MM.1S (cell line): ENCODE results near the gene CAB39L.

Experiments
- DNase-seq: peaks from one replicate; pipeline ENCODE4 v3.0.0-alpha.2; 2015
- H2AFZ ChIP-seq: fragments of 300-600 bp; sonication (generic); 2 replicates; pipeline ENCODE4 v1.6.0; 2016; ENCODE audit warnings: antibody characterized with exemption, low read length
- H3F3A ChIP-seq: fragments of 300-600 bp; sonication (generic); 2 replicates; pipeline ENCODE4 v1.6.1; 2016; ENCODE audit warnings: mild to moderate bottlenecking, antibody characterized with exemption, low read length, moderate library complexity, mixed read lengths; ENCODE audit not compliant: insufficient read depth
- H3K27ac ChIP-seq: fragments of 300-600 bp; sonication (generic); 2 replicates; pipeline ENCODE4 v1.5.1; 2016; ENCODE audit warnings: mild to moderate bottlenecking, low read length
- H3K27me3 ChIP-seq: fragments of 300-600 bp; sonication (generic); replicated peaks from 2 replicates; pipeline ENCODE4 v1.6.0; 2016; ENCODE audit warnings: low read length; ENCODE audit not compliant: insufficient read depth
- H3K36me3 ChIP-seq: fragments of 300-600 bp; sonication (generic); replicated peaks from 2 replicates; pipeline ENCODE4 v1.6.1; 2016; ENCODE audit warnings: mild to moderate bottlenecking, low read length, mixed read lengths; ENCODE audit not compliant: insufficient read depth
- H3K4me1 ChIP-seq: fragments of 300-600 bp; sonication (generic); 2 replicates; pipeline ENCODE4 v1.6.1; 2016; ENCODE audit warnings: low read length, mixed read lengths
- H3K4me2 ChIP-seq: fragments of 300-600 bp; sonication (generic); 2 replicates; pipeline ENCODE4 v1.6.0; 2016; ENCODE audit warnings: low read depth, low read length
- H3K4me3 ChIP-seq: fragments of 300-600 bp; sonication (generic); 2 replicates; pipeline ENCODE4 v1.5.1; 2016; ENCODE audit warnings: low read length, mixed read lengths
- H3K79me2 ChIP-seq: fragments of 300-600 bp; sonication (generic); 2 replicates; pipeline ENCODE4 v1.6.1; 2016; ENCODE audit warnings: mixed run types, low read length, mixed read lengths
- H3K9ac ChIP-seq: fragments of 300-600 bp; sonication (generic); 2 replicates; pipeline ENCODE4 v1.6.1; 2016; ENCODE audit warnings: low read length, mixed read lengths
- H3K9me2 ChIP-seq: fragments of 300-600 bp; sonication (generic); replicated peaks from 2 replicates; pipeline ENCODE4 v1.6.1; 2016; ENCODE audit warnings: mild to moderate bottlenecking, low read length, mixed read lengths; ENCODE audit not compliant: insufficient read depth
- H3K9me3 ChIP-seq: fragments of 300-600 bp; sonication (generic); replicated peaks from 2 replicates; pipeline ENCODE4 v1.6.1; 2016; ENCODE audit warnings: mild to moderate bottlenecking, low read length, mixed read lengths; ENCODE audit not compliant: insufficient read depth
- H4K20me1 ChIP-seq: fragments of 300-600 bp; sonication (generic); 2 replicates; pipeline ENCODE4 v1.6.1; 2016; ENCODE audit warnings: mild to moderate bottlenecking, low read length, moderate library complexity, mixed read lengths; ENCODE audit not compliant: insufficient read depth
- CTCF ChIP-seq: fragments of 300-600 bp; sonication (generic); IDR thresholded peaks from 2 replicates; pipeline ENCODE4 v1.5.1; 2016; ENCODE audit warnings: antibody characterized with exemption, low read length, mixed read lengths
- EZH2 ChIP-seq: fragments of 300-600 bp; sonication (generic); optimal IDR thresholded peaks from 2 replicates; pipeline ENCODE3; 2017; ENCODE audit warnings: low read depth, mild to moderate bottlenecking, antibody characterized with exemption, low read length, mixed read lengths
- EZH2phosphoT487 ChIP-seq: fragments of 300-600 bp; sonication (generic); IDR thresholded peaks from 2 replicates; pipeline ENCODE4 v1.6.1; 2018; ENCODE audit warnings: antibody characterized with exemption, low read length

CAB39L gene

GRCh38 chr13:49448753-49449152 is 4.9 kb upstream of the CAB39L start:
- no peaks in the 10 kb centered on the region for H4K20me1 ChIP-seq
- H3K27ac ChIP-seq: no peak overlapping the region
- H3K9ac ChIP-seq: no peak overlapping the region
- peaks cover 8% of the 10 kb centered on the region for H3F3A ChIP-seq
- no peak overlapping the region for H3K4me2 ChIP-seq
- TF ChIP-seq CTCF: no peak
- no peak for TF ChIP-seq EZH2
- no peak for TF ChIP-seq EZH2phosphoT487
- peaks cover 4% of the 10 kb centered on the region; the same call in 1 of the 2 replicates for H3K4me1 ChIP-seq
- DNase-seq: no peak
- H3K4me3 ChIP-seq: no peak overlapping the region
- no peaks in the 10 kb centered on the region for H3K9me2 ChIP-seq
- H3K27me3 ChIP-seq: no peaks in the 10 kb centered on the region
- H3K36me3 ChIP-seq: no peaks in the 10 kb centered on the region
- H3K79me2 ChIP-seq: peaks cover 34% of the 10 kb centered on the region
- H2AFZ ChIP-seq: no peak overlapping the region
- no peaks in the 10 kb centered on the region for H3K9me3 ChIP-seq

- Histone ChIP-seq H3F3A (peaks cover 8% of the 10 kb centered on the region), H3K9ac (no peak overlapping the region), H3K27ac (no peak overlapping the region), H3K9me3 (no peaks in the 10 kb centered on the region), H2AFZ (no peak overlapping the region), H4K20me1 (no peaks in the 10 kb centered on the region), H3K9me2 (no peaks in the 10 kb centered on the region), H3K4me2 (no peak overlapping the region), H3K27me3 (no peaks in the 10 kb centered on the region), H3K36me3 (no peaks in the 10 kb centered on the region), H3K4me3 (no peak overlapping the region), H3K79me2 (peaks cover 34% of the 10 kb centered on the region), H3K4me1 (peaks cover 4% of the 10 kb centered on the region; the same call in 1 of the 2 replicates)
- no peak for DNase-seq
- TF ChIP-seq EZH2 (no peak), CTCF (no peak), EZH2phosphoT487 (no peak)
These were observed 2.6 kb upstream of the CAB39L start for GRCh38 chr13:49446473-49446872.

- H3K9me3 ChIP-seq: no peaks in the 10 kb centered on the region
- H3F3A ChIP-seq: peaks cover 8% of the 10 kb centered on the region
- H3K4me2 ChIP-seq: peak overlapping the region; percentile 64
- peaks cover 27% of the 10 kb centered on the region for H3K79me2 ChIP-seq
- H3K36me3 ChIP-seq: no peaks in the 10 kb centered on the region
- H3K27me3 ChIP-seq: no peaks in the 10 kb centered on the region
- H3K9ac ChIP-seq: peak overlapping the region; percentile 75
- H3K27ac ChIP-seq: peak overlapping the region; percentile 89
- TF ChIP-seq EZH2 (no peak), CTCF (no peak), EZH2phosphoT487 (no peak)
- DNase-seq: peak; percentile 42
- peak overlapping the region; percentile 80 for H2AFZ ChIP-seq
- H3K4me3 ChIP-seq: peak overlapping the region; percentile 80
- no peaks in the 10 kb centered on the region for H3K9me2 ChIP-seq
- H3K4me1 ChIP-seq: peaks cover 4% of the 10 kb centered on the region; the same call in 1 of the 2 replicates
- H4K20me1 ChIP-seq: no peaks in the 10 kb centered on the region
These were observed 896 bp upstream of the CAB39L start for GRCh38 chr13:49444524-49445395.
